HEK293T (cell line): Measurements from ENCODE around the gene CORO2B.

Experiments used
- ELF4 ChIP-seq: fragments of 450-650 bp; IDR thresholded peaks from 2 replicates; pipeline ENCODE4 v1.6.1; 2017; ENCODE audit warnings: antibody characterized with exemption
- FOXK2 ChIP-seq: fragments of 450-650 bp; IDR thresholded peaks from 2 replicates; pipeline ENCODE4 v1.6.1; 2016; ENCODE audit warnings: mild to moderate bottlenecking
- FOXM1 ChIP-seq: fragments of 450-650 bp; IDR thresholded peaks from 2 replicates; pipeline ENCODE4 v1.6.1; 2017; ENCODE audit warnings: mild to moderate bottlenecking, borderline replicate concordance
- HDGF ChIP-seq: fragments of 450-650 bp; IDR thresholded peaks from 2 replicates; pipeline ENCODE4 v1.6.1; 2017; ENCODE audit warnings: antibody characterized with exemption, borderline replicate concordance
- PKNOX1 ChIP-seq: fragments of 450-650 bp; IDR thresholded peaks from 2 replicates; pipeline ENCODE4 v1.6.1; 2016
- SP1 ChIP-seq: fragments of 450-650 bp; IDR thresholded peaks from 2 replicates; pipeline ENCODE4 v1.6.1; 2017
- TARDBP ChIP-seq: fragments of 450-650 bp; IDR thresholded peaks from 2 replicates; pipeline ENCODE4 v1.6.1; 2016

- TF ChIP-seq HDGF: no peak
- TF ChIP-seq SP1: no peak
- TF ChIP-seq FOXK2: no peak
- TF ChIP-seq ELF4: no peak
- no peak for TF ChIP-seq PKNOX1
- no peak for TF ChIP-seq FOXM1
- no peak for TF ChIP-seq TARDBP
These were observed 105.7 kb downstream of the CORO2B start for GRCh38 chr15:68684476-68684875.
